ENCODE results near the gene CNOT1.
"Not testable (repeated sequence)": the region's sequence is repeated elsewhere in the genome, so short reads cannot be mapped to it uniquely, and the experiment has no call there.

Gene CNOT1

DNA sequence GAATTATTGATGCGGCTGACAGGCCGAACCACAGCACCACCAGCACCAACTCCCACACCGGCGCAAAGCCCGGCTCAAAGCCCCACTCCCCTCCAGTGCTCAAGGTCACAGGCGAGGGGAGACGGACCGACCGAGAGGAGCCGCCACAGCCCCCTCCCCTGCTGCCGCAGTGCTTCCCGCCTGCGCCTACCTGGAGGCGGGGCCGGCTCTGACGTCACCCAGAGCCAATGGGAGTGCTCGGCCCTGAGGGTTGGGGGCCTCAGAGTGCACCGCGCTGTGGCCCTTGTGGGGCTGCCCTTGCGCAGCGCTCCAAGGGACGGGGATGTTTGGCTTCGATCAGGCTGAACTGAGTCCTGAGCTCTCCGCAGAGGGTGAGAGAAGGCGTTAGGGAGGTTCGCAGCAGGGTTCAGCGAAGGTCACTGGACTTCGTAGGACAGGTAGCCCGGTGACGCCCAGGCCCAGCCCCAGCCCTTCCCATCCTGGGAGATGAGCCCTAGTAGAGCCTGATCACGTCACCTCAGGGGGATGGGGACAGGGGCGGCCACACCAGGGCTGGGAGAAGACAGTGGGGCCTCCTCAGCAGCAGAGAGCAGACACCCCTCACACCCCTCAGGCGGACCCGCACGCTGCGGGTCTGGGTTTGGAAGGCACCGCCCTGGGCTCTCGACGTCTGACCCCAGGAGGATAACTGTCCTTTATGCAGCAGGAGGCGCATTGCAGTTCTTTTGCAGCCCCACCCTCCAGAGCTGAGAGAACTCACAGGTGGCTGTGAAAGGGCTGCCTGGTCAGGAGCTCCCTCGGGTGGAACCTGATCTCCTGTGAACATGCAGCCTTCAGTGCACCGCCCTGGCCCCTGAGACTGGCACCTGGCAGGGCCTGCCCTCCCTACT is 128.1 kb downstream of the CNOT1 start:
- DNase-seq: peak; percentile 46

DNA sequence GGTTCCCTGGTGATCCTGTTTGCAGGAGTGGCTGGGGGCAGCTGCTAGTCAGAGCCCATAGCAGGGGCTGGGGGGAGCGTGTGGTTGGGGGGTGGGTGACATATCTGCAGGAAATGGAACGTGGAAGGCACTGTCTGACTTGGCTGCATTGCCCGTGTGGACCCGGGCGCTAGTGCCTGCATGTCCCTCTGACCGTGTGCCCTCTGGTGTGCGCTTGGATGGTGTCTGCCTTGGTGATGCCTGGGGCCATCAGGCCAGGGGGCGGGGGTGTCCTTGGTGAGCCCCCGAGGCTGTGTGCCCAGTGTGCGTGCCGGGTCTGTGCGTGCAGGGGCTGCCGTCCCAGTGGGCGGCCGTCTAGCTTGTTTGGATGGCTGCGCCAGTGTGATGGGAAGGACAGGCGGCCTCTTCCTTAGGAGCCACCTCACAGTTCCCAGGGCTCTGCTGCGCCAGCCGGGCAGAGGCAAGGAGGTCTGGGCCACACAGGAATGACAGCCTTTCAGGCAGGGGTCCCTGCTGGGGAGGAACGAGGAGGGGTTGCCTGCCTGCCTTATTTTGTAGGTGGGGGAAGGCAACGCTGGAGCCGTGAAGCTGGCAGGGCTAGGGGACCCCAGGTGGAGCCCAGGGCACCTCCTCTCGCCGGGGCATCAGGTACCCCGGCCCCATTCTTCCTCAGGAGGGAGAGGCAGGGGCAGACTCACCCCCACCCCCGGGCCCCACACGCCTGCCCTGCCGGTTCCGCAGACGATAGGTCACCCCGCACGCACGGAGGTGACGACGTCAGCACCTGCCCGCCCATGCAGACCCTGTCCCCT is 129.0 kb downstream of the CNOT1 start:
- DNase-seq: no peak

DNA sequence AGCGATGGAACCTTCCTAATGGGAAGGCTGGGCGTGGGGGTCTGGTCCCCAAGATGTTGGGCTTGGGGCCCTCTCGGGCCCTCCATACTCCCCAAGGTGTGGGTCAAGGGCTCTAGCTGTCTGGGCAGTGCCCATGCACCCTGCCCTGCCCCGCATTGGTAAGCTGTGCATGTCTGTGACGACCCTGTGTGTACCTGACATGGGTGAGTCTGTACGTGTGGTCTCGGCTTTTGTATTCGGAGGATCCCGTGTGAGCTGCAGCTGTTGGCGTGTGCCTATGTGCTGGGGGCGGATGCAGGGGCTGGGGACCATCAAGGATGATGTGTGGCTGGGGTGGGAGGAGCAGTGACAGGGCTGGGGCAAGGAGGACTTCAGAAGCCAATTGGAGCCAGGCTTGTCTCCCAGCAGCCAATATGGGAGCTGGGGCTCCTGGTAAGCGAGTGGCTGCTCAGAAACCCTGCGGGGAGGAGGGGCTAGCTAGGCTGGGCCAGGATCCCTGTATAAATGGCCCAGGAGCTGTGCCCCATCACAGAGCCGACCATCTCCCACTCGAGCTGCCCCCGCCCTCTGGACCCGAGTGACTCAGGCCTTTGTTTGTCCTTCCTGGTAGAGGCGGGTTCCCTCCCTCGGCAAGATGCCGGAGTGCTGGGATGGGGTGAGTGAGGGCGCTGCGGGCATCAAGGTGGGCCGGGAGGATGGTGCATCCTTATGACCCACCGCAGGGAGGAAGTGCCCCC is 129.8 kb downstream of the CNOT1 start, which contains the start of gene NDRG4:
Gene NDRG4, plus strand, starts transcription at position 529 of the 737 bp plus-strand sequence. Its CDS starts 106 bp downstream, at position 635.
- DNase-seq: peak; percentile 27

DNA sequence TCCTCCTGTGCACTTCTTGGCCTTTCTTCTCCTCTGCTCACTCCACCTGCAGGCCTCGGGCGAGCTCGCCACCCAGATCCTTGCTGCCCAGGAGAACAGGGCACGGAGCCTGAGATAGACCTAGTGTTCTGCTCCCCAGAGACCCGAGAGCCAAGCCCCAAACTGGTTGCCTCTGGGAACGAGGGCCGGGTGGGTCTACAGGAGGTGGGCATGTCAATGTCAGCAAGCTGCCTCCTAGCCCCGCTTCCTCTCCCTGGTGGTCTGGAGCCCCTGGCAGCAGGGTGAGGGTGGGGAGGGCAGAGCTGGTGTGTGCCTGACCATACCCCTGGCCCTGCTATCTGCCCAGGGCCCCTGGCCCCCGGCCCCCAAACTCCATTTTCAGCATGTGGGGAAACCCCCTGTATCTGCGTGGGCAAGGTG is 130.5 kb downstream of the CNOT1 start:
- no peak for DNase-seq

DNA sequence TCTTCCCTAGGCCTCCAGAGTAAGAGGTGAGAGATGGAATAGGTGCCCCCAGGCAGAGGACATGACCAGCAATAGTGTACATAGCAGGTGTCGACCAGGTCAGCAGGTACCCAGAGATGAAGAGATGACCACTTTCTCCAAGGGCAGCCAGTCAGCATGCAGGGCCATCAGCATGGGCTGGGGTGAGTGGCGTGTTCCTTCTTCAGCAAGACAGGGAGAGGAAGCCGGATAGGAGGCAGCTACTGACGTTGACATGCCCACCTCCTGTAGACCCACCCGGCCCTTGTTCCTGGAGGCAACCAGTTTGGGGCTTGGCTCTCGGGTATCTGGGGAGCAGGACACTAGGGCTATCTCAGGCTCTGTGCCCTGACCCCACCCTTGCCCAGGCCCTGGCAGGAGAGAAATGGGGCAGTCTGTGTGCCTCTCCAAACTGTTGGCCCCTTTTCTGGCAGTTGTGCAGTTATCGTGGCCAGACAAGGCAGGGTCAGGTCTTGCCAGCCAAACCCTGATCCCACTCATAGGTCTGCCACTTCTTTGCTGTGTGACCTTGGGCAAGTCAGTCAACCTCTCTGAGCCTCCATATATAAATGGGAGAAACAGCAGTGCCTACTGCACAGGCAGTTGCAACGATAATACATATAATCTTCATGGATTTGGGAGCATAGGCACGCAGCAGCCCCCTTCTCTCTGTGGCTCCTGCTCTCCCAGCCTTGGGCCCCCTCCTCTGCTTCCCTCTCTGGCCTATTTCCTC is 131.1 kb downstream of the CNOT1 start:
- DNase-seq: no peak

- DNase-seq: no peak
Observed at GRCh38 chr16:58497935-58498334, 131.7 kb downstream of the CNOT1 start.

DNA sequence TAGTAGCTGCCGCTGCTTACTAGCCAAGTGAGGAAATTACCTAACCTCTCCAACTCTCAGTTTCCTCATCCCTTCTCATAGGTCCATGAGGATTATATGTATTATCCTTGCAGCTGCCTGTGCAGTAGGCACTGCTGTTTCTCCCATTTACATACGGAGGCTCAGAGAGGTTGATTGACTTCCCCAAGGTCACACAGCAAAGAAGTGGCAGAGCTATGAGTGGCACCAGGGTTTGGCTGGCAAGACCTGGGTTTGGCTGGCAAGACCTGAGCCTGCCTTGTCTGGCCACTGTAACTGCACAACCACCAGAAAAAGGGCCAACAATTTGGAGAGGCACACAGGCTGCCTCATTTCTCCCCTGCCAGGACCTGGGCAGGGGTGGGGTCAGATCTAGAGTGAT is 132.2 kb downstream of the CNOT1 start:
- no peak for DNase-seq

- DNase-seq: no peak
Observed at GRCh38 chr16:58495521-58496331, 133.9 kb downstream of the CNOT1 start.

- peak; percentile 58 for DNase-seq
Observed at GRCh38 chr16:58494981-58495520, 134.6 kb downstream of the CNOT1 start.

DNA sequence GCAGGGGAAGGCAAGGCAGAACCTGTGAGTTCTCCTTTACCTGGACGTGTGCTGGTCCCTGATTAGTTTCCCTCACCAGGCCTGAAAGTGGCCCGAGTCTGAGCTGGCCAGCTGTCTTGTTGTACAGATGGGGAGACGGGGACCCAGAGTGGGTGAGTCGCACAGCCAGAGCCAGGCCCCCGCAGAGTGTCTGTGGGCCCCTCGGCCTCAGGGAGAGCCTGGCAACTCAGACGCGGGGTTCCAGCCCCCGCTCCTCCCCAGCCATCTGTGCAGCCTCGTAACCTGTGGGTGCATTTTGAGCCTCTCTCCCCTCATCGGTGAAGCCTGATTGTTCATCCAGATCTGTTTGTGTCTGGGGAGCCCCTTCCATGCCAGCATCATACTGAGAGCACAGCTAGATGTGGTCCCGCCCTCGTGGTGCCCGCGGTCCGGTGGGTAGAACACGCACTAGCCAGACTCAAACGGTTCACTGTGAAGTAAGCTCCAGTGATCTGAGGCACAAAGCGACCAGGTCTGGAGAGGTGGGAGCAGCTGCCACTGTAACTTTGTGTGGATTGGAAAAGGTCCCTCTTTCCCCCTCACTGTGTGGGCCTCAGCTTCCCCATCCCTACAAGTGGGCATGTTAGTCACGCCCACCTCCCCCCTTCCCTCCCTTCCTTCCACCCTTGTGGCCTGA is 135.7 kb downstream of the CNOT1 start:
- DNase-seq: no peak

DNA sequence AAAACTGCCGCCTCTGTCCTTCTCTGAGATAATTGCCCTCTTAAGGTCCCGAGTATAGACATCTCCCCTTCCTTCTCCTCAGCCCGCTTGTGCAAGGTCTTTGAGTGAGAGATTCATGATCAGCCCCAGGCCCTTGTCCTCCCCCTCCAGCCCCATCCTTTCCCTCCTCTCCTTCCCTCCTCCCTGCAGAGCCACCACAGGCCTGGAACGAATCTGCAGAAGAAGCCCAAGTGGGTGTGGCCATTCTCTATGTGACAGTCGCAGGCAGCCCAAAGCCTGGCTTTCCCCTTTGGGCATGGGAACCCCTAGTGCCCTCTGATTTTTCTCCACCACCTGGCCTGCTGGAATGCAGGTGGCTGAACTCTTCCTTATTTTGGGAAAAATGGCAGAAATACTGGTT is 136.9 kb downstream of the CNOT1 start:
- DNase-seq: no peak

- DNase-seq: no peak
Observed at GRCh38 chr16:58492066-58492465, 137.6 kb downstream of the CNOT1 start.

- DNase-seq: not testable (repeated sequence)
Observed at GRCh38 chr16:58490539-58490938, 139.1 kb downstream of the CNOT1 start.

DNA sequence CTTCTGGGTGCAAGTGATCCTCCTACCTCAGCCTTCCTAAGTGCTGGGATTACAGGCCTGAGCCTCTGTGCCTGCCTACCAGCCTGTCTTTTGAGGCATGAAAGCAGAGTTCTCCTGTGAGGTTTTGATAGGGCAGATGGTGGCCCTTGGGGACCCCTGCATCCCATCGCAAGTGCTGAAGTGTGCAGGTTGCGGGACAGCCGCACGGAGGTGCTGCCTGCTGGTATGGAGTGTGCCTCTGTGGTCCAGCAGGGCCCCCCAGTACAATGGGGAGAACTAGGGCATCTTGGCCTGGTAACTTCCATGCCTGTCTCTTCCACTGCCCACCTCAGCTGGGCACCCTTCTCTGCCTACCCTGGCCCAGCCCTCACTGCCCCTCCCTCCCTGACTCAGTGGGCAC is 139.6 kb downstream of the CNOT1 start:
- DNase-seq: no peak

DNA sequence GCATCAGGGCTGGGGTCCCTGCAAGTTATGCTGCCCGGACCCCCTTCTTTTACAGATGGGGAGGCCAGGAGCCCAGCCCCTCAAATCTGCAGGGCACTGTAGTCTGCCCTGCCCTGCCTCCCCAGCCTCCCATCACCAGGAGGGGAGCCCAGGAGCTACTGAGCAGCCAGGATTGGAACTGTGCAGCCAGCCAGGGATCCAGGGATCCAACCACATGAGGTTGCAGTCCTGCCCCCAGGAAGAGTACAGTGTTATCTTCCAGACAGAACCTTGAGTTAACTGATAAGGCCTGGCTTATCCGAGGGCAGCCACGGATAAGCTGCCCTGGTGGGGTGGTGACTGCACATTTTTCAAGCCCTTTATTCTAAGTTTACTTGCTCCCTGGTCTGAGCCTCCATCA is 141.1 kb downstream of the CNOT1 start:
- DNase-seq: no peak

DNA sequence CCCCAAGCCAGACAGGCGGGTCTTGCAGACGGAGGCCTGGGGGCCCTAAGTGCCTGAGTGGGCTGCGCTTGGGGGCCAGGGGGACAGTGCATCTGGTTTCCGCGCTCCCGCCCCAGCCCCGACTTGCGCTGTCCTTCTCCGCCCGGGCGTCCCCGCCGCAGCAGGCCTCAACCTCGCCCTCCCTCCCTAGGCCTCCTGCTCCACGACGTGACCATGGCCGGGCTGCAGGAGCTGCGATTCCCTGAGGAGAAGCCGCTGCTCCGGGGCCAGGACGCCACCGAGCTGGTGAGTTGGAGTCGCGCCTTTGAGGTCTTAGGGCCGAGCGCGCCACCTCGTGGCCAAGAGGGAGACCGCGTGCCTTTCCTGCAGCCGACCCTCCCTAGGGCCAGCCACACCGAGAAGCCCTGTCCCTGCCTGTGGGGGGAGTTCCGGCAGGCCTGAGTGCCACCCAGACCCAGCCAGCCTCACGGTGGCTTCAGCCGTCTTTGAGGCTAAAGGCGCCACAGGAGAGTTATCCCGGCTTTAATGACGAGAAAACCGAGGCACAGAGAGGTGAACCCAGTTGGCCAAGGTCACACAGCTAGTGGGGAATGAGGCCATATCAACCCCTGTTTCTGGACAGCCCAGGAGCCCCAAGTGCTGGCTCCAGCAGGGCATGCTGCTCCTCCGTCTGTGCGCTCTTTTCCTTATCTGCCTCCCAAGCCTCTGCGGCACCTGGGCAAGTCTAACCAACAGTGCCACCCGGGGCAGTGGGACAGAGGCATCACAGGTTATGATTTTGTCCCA is 141.9 kb downstream of the CNOT1 start:
- DNase-seq: peak; percentile 67

GRCh38 chr16:58485184-58485887 is 144.3 kb downstream of the CNOT1 start:
- no peak for DNase-seq

DNA sequence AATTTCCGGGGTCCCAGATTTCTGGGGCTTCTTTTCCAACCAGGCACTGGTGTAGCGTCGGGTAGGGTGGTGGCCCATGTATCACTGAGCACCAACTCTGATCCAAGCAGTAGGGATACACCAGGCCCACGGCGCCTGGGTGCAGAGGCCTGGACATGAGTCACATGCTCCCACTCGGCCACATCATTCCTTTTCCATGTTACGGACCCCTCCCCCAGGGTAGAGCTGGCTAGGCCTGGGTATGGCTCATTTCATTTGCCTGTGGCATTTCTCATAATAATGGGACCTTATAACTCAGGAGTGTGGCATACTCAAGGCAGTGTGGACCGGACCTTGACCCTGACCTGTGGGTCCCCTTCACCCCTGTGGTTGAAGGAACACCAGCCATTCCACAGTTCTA is 147.7 kb downstream of the CNOT1 start:
- no peak for DNase-seq

- no peak for DNase-seq
Observed at GRCh38 chr16:58481226-58481869, 148.3 kb downstream of the CNOT1 start.
